ENCODE results near the gene MYH1.

Gene MYH1

GRCh38 chr17:10518271-10519037, at the start of gene MYH1:
TSS of gene MYH1 (minus strand) at chr17:10518542. CDS start at chr17:10516642, 1,900 bp downstream.
- H3K27ac ChIP-seq, result no peak within 1 kb of the TSS
- no peak for TF ChIP-seq CTCF (IDR thresholded peaks at IDR 0.05)

- no peak overlapping the region for H3K27ac ChIP-seq
- TF ChIP-seq ZFX (IDR thresholded peaks at IDR 0.05; ENCODE audit: borderline replicate concordance), result no peak
- TF ChIP-seq CTCF (IDR thresholded peaks at IDR 0.05), result no peak
Observed at GRCh38 chr17:10563991-10564660, 45.8 kb upstream of the MYH1 start.

- H3K27ac ChIP-seq, result no peak overlapping the region
- TF ChIP-seq CTCF (IDR thresholded peaks at IDR 0.05), result no peak
- TF ChIP-seq ZFX (IDR thresholded peaks at IDR 0.05; ENCODE audit: borderline replicate concordance), result no peak
Observed at GRCh38 chr17:10558049-10558448, 39.7 kb upstream of the MYH1 start.

GRCh38 chr17:10557422-10557821, 39.1 kb upstream of the MYH1 start:
- TF ChIP-seq CTCF (IDR thresholded peaks at IDR 0.05), result no peak
- TF ChIP-seq ZFX (IDR thresholded peaks at IDR 0.05; ENCODE audit: borderline replicate concordance), result no peak
- H3K27ac ChIP-seq, result no peak overlapping the region

- H3K27ac ChIP-seq, result no peak overlapping the region
- TF ChIP-seq ZFX (IDR thresholded peaks at IDR 0.05; ENCODE audit: borderline replicate concordance) (no peak), CTCF (IDR thresholded peaks at IDR 0.05) (no peak)
Observed at GRCh38 chr17:10556301-10557005, 38.1 kb upstream of the MYH1 start.

- H3K27ac ChIP-seq, result no peak overlapping the region
- TF ChIP-seq CTCF (IDR thresholded peaks at IDR 0.05), result no peak
- no peak for TF ChIP-seq ZFX (IDR thresholded peaks at IDR 0.05; ENCODE audit: borderline replicate concordance)
Observed at GRCh38 chr17:10550014-10550413, 31.7 kb upstream of the MYH1 start.

Measured in 22Rv1 (cell line).